ENCODE data around the gene LRP2.

DNA sequence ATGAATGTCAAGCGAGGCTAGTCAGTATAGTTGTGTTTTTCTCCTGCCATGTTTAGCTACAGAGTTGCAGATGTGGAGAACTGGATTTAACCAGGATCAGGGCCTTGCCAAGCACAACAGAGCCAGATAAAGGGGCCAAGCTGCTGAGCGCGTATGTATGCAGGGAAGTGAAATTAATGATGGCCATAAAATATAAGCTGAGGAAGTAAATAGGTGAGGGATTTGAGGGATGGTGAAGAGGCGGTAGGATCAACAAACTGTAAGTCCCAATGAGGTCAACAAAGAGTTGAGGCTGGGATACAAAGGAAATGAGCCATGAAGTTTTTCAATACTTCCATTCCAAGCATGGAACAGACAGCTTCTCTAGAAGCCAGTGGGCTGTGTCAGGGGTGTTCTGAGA lies 10.6 kb downstream of the LRP2 start:
- TF ChIP-seq POLR2A (IDR thresholded peaks at IDR 0.05; ENCODE audit: low read length) (no peak), HOXA7 (CRISPR knock-in tag; IDR thresholded peaks at IDR 0.05) (no peak)
